ENCODE measurements around the gene PPP2R5C.

DNA sequence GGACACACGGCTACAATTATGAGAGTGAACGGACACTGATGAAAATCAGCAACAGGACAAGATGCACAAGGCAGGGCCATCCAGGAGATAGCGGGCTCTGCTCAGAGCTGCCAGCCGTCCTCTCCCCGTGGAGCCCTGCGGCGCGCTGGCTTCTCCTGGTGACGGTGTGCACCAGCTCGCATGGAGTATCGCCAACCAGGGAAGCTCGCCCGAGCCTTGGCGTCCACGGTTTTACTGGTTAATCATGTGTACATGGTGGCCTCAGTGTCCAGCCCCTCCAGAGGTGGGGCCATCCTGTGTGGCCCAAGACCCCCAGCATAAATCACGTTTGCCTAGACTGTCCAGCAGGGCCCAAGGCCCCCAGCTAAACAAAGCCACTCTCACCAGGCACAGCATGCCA, 171.7 kb downstream of the PPP2R5C start:
- TF ChIP-seq CTCF (IDR thresholded peaks at IDR 0.05) = no peak
- no peak for TF ChIP-seq POLR2A (IDR thresholded peaks at IDR 0.05)

Measured in testis (tissue), 2 donors.